WI38 (cell line): ENCODE results near the gene SKI.
"Not testable (repeated sequence)": the region's sequence is repeated elsewhere in the genome, so short reads cannot be mapped to it uniquely, and the experiment has no call there.

Source experiments
- H3K4me3 ChIP-seq: 2 replicates; pipeline ENCODE4 v1.5.1; 2011; ENCODE audit warnings: low read depth, mild to moderate bottlenecking, control low read depth, low read length
- TF ChIP-seq, protein P1 (sequence below): IDR thresholded peaks from 2 replicates; pipeline ENCODE4 v1.5.1; 2012; ENCODE audit warnings: low read depth, mild to moderate bottlenecking, control low read depth, low read length

Gene SKI

DNA sequence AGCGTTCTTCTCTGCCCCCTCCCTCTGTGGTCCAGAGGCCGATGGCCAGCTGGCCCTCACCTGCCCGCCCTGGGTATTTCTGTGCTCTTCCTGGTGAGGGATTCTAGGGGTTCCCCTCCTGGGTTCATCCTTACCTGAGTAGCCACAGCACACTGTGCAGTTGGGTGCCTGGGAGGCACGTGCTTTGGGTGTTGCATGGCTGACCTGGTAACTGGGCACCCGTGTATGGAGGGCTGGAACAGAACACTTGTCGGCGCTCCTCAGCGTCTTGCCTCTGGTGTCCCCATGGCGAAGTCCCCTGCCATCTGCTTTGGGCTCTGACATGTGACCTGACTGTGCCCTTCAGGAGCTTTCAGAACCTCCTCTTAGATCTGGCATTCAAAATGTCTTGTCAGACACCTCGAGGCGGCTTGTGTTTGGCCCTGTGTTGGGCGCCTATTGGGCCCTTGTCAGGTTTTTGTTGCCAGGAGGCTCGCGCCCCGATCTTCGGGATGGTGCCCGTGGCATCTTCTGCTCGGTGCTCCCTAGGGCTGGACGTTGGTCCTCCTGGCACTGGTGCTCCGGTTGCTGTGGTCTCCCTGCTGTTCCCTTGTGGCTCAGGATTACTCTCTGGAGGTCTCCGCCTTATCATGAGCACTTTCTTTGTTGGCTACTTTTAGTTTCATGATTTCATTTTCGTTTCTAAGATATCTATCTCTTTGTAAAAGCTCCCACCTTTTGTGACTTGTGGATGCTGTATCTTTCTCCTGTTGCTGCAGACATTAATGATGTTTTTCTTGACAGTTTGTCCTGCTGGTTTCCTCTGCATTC lies 28.5 kb downstream of the SKI start:
- no peak overlapping the region for H3K4me3 ChIP-seq
- TF ChIP-seq, protein P1, sequence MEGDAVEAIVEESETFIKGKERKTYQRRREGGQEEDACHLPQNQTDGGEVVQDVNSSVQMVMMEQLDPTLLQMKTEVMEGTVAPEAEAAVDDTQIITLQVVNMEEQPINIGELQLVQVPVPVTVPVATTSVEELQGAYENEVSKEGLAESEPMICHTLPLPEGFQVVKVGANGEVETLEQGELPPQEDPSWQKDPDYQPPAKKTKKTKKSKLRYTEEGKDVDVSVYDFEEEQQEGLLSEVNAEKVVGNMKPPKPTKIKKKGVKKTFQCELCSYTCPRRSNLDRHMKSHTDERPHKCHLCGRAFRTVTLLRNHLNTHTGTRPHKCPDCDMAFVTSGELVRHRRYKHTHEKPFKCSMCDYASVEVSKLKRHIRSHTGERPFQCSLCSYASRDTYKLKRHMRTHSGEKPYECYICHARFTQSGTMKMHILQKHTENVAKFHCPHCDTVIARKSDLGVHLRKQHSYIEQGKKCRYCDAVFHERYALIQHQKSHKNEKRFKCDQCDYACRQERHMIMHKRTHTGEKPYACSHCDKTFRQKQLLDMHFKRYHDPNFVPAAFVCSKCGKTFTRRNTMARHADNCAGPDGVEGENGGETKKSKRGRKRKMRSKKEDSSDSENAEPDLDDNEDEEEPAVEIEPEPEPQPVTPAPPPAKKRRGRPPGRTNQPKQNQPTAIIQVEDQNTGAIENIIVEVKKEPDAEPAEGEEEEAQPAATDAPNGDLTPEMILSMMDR = no peak

GRCh38 chr1:2257245-2257627 lies 29.1 kb downstream of the SKI start:
- TF ChIP-seq, protein P1 = no peak
- no peak overlapping the region for H3K4me3 ChIP-seq

- TF ChIP-seq, protein P1 = no peak
- no peak overlapping the region for H3K4me3 ChIP-seq
Measured at GRCh38 chr1:2258122-2258681, 30.1 kb downstream of the SKI start.

DNA sequence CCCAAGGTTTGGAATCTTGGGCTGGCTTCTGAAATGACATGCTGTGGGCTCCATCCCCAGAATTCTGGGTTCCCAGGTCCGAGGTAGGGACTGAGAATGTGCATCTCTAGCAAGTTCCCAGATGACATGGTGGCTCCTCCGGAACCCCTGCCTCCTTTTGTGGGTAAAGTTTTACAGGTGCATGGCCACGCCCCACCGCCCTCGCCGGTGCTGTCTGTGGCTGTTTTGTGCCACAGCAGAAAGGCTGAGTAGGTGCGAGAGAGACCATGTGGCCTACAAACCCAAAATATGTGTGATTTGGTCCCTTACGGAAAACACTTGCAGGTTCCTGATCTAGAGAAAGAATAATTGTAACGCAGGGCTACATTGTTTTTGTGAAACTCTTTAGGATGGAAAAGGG lies 30.9 kb downstream of the SKI start:
- TF ChIP-seq, protein P1 = no peak
- H3K4me3 ChIP-seq = no peak overlapping the region

DNA sequence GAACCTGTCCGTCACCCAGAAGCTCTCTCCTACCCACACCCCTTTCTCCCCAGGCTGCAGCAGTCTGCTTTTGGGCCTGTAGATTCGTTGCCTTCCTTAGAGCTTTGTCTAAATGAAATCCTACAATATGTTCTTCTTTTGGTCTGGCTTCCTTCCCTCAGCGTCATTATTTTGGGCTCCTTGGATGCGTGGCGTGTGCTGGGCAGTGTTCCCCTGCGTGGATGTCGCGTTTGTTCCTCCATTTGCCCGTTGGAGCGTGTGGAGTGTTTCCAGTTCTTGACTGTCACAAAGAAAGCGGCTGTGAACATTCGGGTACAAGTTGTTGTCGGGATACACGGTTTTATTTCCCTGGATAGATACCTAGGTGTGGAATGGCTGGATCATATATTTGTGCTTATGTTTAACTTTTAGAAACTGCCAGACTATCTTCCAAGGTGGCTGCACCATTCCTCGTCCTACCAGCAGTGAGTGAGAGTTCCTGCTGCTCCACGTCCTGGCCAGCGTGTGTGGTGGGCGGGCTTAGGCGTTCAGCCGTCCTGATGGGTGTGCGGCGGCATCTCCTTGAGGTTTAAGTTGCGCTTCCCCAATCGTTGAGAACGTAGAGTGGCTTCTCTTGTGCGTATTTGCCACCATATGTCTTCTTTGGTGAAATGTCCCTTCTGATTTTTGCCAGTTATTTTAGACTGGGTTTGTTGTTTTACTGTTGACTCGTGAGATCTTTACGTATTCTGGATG lies 31.7 kb downstream of the SKI start:
- TF ChIP-seq, protein P1 = no peak
- no peak overlapping the region for H3K4me3 ChIP-seq

DNA sequence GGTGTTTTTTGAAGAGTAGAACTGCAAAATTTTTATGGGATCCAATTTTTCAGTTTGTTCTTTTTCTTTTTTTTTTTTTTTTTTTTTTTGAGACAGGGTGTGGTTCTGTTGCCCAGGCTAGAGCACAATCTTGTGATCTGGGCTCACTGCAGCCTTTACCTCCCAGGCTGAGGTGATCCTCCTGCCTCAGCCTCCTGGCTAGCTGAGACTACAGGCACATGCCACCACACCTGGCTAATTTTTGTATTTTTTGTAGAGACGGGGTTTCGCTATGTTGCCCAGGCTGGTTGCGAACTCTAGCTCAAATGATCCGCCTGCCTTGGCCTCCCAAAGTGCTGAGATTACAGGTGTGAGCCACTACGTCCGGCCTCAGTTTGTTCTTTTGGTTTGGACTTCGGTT lies 32.4 kb downstream of the SKI start:
- not testable (repeated sequence) for H3K4me3 ChIP-seq

- TF ChIP-seq, protein P1 = no peak
- no peak overlapping the region for H3K4me3 ChIP-seq
Measured at GRCh38 chr1:2260917-2261316, 32.8 kb downstream of the SKI start.

GRCh38 chr1:2261476-2262395 lies 33.6 kb downstream of the SKI start:
- not testable (repeated sequence) for H3K4me3 ChIP-seq
